PFSK-1 (cell line): ENCODE data around the gene STRIP1.

Experiments used
- POLR2AphosphoS5 ChIP-seq: IDR thresholded peaks from 2 replicates; pipeline ENCODE4 v1.6.1; 2012; ENCODE audit warnings: low read depth, mild to moderate bottlenecking, control low read depth, low read length, moderate library complexity
- TF ChIP-seq, protein P1 (sequence below), 2 experiments: IDR thresholded peaks; 2 replicates each; pipeline versions ENCODE4 v1.6.1 to v1.8.0; 2011 to 2012; ENCODE audit warnings: low read depth in 2 of 2, low read length in 2 of 2, control low read depth in 1 of 2, inconsistent platforms in 1 of 2, mild to moderate bottlenecking in 1 of 2, moderate library complexity in 1 of 2; ENCODE audit not compliant: insufficient read depth in 1 of 2

DNA sequence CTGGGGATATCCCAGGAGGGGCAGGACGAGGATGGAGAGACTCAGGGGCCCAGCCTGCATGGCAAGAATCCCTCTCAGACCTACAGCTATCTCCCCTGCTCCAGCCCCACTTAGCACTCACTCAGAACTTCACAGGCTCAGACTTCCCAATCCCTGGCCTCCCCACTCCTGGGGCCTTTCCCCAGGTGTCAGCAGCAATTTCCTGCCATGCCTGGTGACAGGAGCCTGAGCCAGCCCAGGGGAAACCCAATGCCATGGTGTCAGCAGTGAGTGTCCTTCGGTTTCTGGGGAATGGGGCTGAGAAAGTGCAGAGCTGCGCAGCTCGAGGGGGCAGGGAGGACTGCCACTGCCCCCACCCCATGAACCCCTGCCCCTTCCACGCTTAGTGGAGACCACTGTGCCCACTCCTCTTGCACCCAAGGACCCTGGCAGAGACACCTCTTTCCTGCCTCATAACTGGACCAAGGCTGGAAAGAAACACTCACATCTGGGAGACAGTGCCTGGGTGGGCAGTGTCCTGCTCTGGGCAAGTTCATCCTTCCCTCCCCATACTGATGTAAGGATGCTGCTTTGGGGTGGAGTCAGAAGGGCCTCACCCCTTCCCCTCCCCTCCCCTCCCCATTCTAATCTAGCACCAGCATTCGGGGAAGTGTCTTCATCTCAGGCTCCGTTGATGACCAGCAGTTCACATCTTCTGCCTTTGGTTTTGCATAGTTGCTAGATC, 60.7 kb downstream of the STRIP1 start:
- no peak for TF ChIP-seq POLR2AphosphoS5
- TF ChIP-seq, protein P1, sequence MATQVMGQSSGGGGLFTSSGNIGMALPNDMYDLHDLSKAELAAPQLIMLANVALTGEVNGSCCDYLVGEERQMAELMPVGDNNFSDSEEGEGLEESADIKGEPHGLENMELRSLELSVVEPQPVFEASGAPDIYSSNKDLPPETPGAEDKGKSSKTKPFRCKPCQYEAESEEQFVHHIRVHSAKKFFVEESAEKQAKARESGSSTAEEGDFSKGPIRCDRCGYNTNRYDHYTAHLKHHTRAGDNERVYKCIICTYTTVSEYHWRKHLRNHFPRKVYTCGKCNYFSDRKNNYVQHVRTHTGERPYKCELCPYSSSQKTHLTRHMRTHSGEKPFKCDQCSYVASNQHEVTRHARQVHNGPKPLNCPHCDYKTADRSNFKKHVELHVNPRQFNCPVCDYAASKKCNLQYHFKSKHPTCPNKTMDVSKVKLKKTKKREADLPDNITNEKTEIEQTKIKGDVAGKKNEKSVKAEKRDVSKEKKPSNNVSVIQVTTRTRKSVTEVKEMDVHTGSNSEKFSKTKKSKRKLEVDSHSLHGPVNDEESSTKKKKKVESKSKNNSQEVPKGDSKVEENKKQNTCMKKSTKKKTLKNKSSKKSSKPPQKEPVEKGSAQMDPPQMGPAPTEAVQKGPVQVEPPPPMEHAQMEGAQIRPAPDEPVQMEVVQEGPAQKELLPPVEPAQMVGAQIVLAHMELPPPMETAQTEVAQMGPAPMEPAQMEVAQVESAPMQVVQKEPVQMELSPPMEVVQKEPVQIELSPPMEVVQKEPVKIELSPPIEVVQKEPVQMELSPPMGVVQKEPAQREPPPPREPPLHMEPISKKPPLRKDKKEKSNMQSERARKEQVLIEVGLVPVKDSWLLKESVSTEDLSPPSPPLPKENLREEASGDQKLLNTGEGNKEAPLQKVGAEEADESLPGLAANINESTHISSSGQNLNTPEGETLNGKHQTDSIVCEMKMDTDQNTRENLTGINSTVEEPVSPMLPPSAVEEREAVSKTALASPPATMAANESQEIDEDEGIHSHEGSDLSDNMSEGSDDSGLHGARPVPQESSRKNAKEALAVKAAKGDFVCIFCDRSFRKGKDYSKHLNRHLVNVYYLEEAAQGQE (IDR thresholded peaks at IDR 0.05; ENCODE audit: insufficient read depth in 1 of 2, low read depth in 2 of 2, low read length in 2 of 2), result no peak
